Endothelial cell (in vitro differentiated cells): ENCODE data around the gene HDAC7. TPM values are rescaled to one million over a fixed set of nuclear protein-coding genes. Genes with fewer than 3 reads are reported as not detected.

Experiments
- DNase-seq: peaks from one replicate; pipeline ENCODE4 v3.0.0; 2021; ENCODE audit warnings: low spot score
- H3K27ac Mint-ChIP-seq: one replicate; pipeline ENCODE4 v1.8.0; 2021; ENCODE audit warnings: mixed read lengths, inconsistent platforms; ENCODE audit not compliant: unreplicated experiment
- H3K27me3 Mint-ChIP-seq: one replicate; pipeline ENCODE4 v1.8.0; 2021; ENCODE audit warnings: mild to moderate bottlenecking, moderate library complexity, mixed read lengths, inconsistent platforms; ENCODE audit not compliant: unreplicated experiment
- H3K36me3 Mint-ChIP-seq: one replicate; pipeline ENCODE4 v1.8.0; 2021; ENCODE audit warnings: mild to moderate bottlenecking, low read depth, mixed read lengths, inconsistent platforms; ENCODE audit not compliant: unreplicated experiment
- H3K4me1 Mint-ChIP-seq: one replicate; pipeline ENCODE4 v1.8.0; 2021; ENCODE audit warnings: mild to moderate bottlenecking, mixed read lengths, inconsistent platforms; ENCODE audit not compliant: unreplicated experiment
- H3K4me3 Mint-ChIP-seq: one replicate; pipeline ENCODE4 v1.8.0; 2021; ENCODE audit warnings: mild to moderate bottlenecking, mixed read lengths, inconsistent platforms; ENCODE audit not compliant: unreplicated experiment
- H3K9me3 Mint-ChIP-seq: one replicate; pipeline ENCODE4 v1.8.0; 2021; ENCODE audit warnings: mixed read lengths, inconsistent platforms; ENCODE audit not compliant: unreplicated experiment
- CTCF ChIP-seq: fragments of 200-600 bp; sonication (generic); IDR thresholded peaks from one replicate; pipeline ENCODE4 v1.5.0; 2021; ENCODE audit warnings: antibody characterized with exemption; ENCODE audit not compliant: unreplicated experiment
- total RNA-seq: library from RNA; stranded (reverse); fragmentation: NEBNext Ultra II Directional; extraction: Animal tissue kit (Norgen Biotek cat#: 25700); gene quantifications from one replicate; pipeline ENCODE4 v1.2.1, GENCODE V29; 2021; ENCODE audit not compliant: unreplicated experiment

Gene HDAC7
- total RNA-seq, 1 donor from 2014 or later = 387 TPM

- Mint-ChIP-seq H3K27me3 (peaks cover 48% of the 10 kb centered on the region), H3K4me1 (peaks cover 51% of the 10 kb centered on the region), H3K4me3 (no peak overlapping the region), H3K27ac (no peak overlapping the region), H3K9me3 (no peaks in the 10 kb centered on the region), H3K36me3 (peaks cover 34% of the 10 kb centered on the region)
- DNase-seq = no peak
- no peak for TF ChIP-seq CTCF
Observed at GRCh38 chr12:47779943-47780504, 39.7 kb downstream of the HDAC7 start.

GRCh38 chr12:47779301-47779942 is 40.3 kb downstream of the HDAC7 start:
- Mint-ChIP-seq H3K4me1 (peaks cover 55% of the 10 kb centered on the region), H3K27ac (peak overlapping the region; percentile 5), H3K27me3 (peaks cover 45% of the 10 kb centered on the region), H3K4me3 (peak overlapping the region; percentile 2), H3K9me3 (no peaks in the 10 kb centered on the region), H3K36me3 (peaks cover 29% of the 10 kb centered on the region)
- peak; percentile 96 for DNase-seq
- TF ChIP-seq CTCF = peak; percentile 97

GRCh38 chr12:47778881-47779280 is 40.8 kb downstream of the HDAC7 start:
- H3K9me3 Mint-ChIP-seq = no peaks in the 10 kb centered on the region
- H3K36me3 Mint-ChIP-seq = peaks cover 34% of the 10 kb centered on the region
- no peak for TF ChIP-seq CTCF
- H3K27ac Mint-ChIP-seq = peak overlapping the region; percentile 5
- peaks cover 60% of the 10 kb centered on the region for H3K4me1 Mint-ChIP-seq
- no peak for DNase-seq
- H3K4me3 Mint-ChIP-seq = peak overlapping the region; percentile 2
- peaks cover 50% of the 10 kb centered on the region for H3K27me3 Mint-ChIP-seq

GRCh38 chr12:47777741-47778558 is 41.8 kb downstream of the HDAC7 start:
- no peak for TF ChIP-seq CTCF
- peak; percentile 47 for DNase-seq
- H3K9me3 Mint-ChIP-seq = no peaks in the 10 kb centered on the region
- H3K4me3 Mint-ChIP-seq = peak overlapping the region; percentile 81
- H3K27ac Mint-ChIP-seq = peak overlapping the region; percentile 96
- peaks cover 60% of the 10 kb centered on the region for H3K4me1 Mint-ChIP-seq
- H3K27me3 Mint-ChIP-seq = peaks cover 47% of the 10 kb centered on the region
- peaks cover 34% of the 10 kb centered on the region for H3K36me3 Mint-ChIP-seq
